ENCODE results near the gene MOK. TPM values are rescaled to one million over a fixed set of nuclear protein-coding genes. Genes with fewer than 3 reads are reported as not detected.

MOK gene
- total RNA-seq, 1 donor from 2014 or later, result 2.3 TPM

GRCh38 chr14:102184316-102185035 lies 120.5 kb downstream of the MOK start:
- TF ChIP-seq CTCF (conservative IDR thresholded peaks at IDR 0.05; ENCODE audit: low read depth, low read length), result no peak
- H3K4me3 ChIP-seq (ENCODE audit: low read depth, low read length), result no peak overlapping the region
- DNase-seq (ENCODE audit: low read depth), result no peak

- DNase-seq (ENCODE audit: low read depth), result no peak
- H3K4me3 ChIP-seq (ENCODE audit: low read depth, low read length), result no peak overlapping the region
- TF ChIP-seq CTCF (conservative IDR thresholded peaks at IDR 0.05; ENCODE audit: low read depth, low read length), result no peak
These were observed 121.1 kb downstream of the MOK start for GRCh38 chr14:102183886-102184285.

- no peak for DNase-seq (ENCODE audit: low read depth)
- TF ChIP-seq CTCF (conservative IDR thresholded peaks at IDR 0.05; ENCODE audit: low read depth, low read length), result no peak
- H3K4me3 ChIP-seq (ENCODE audit: low read depth, low read length), result no peak overlapping the region
These were observed 121.9 kb downstream of the MOK start for GRCh38 chr14:102182936-102183619.

GRCh38 chr14:102182190-102182589 lies 122.8 kb downstream of the MOK start:
- no peak overlapping the region for H3K4me3 ChIP-seq (ENCODE audit: low read depth, low read length)
- no peak for DNase-seq (ENCODE audit: low read depth)
- TF ChIP-seq CTCF (conservative IDR thresholded peaks at IDR 0.05; ENCODE audit: low read depth, low read length), result no peak

- DNase-seq (ENCODE audit: low read depth), result no peak
- no peak overlapping the region for H3K4me3 ChIP-seq (ENCODE audit: low read depth, low read length)
- TF ChIP-seq CTCF (conservative IDR thresholded peaks at IDR 0.05; ENCODE audit: low read depth, low read length), result no peak
These were observed 123.8 kb downstream of the MOK start for GRCh38 chr14:102181187-102181586.

- no peak for DNase-seq (ENCODE audit: low read depth)
- no peak for TF ChIP-seq CTCF (conservative IDR thresholded peaks at IDR 0.05; ENCODE audit: low read depth, low read length)
- H3K4me3 ChIP-seq (ENCODE audit: low read depth, low read length), result no peak overlapping the region
These were observed 124.5 kb downstream of the MOK start for GRCh38 chr14:102180248-102180998.

Other genes with a start within 250 kb of the MOK start
- gene HSP90AA1, start 218.1 kb downstream of the MOK start, total RNA-seq, result 615 and 1,253 TPM in 2 replicates
- gene WDR20, start 165.3 kb downstream of the MOK start, total RNA-seq, result 12.4 and 13.8 TPM in 2 replicates
- gene ZNF839, start 14.6 kb upstream of the MOK start, total RNA-seq, result 8.2 and 16.9 TPM in 2 replicates
- 43.5 and 44.5 TPM in 2 replicates for gene CINP, start 57.7 kb upstream of the MOK start, total RNA-seq
- 5.1 and 16.4 TPM in 2 replicates for gene TECPR2, start 57.8 kb upstream of the MOK start, total RNA-seq
- gene ANKRD9, start 204.6 kb upstream of the MOK start, total RNA-seq, result 49.6 and 137 TPM in 2 replicates